LNCAP (cell line): ENCODE results near the gene WNK1.

Source experiments
- CTCF ChIP-seq: fragments of 450-650 bp; IDR thresholded peaks from 2 replicates; pipeline ENCODE4 v1.5.1; 2017; ENCODE audit warnings: mild to moderate bottlenecking

Gene WNK1

DNA sequence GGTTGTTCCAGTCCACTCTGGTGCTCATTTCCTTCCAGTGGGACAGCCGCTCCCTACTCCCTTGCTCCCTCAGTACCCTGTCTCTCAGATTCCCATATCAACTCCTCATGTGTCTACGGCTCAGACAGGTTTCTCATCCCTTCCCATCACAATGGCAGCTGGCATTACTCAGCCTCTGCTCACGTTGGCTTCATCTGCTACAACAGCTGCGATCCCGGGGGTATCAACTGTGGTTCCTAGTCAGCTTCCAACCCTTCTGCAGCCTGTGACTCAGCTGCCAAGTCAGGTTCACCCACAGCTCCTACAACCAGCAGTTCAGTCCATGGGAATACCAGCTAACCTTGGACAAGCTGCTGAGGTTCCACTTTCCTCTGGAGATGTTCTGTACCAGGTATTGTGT, 127.3 kb downstream of the WNK1 start:
- no peak for TF ChIP-seq CTCF

DNA sequence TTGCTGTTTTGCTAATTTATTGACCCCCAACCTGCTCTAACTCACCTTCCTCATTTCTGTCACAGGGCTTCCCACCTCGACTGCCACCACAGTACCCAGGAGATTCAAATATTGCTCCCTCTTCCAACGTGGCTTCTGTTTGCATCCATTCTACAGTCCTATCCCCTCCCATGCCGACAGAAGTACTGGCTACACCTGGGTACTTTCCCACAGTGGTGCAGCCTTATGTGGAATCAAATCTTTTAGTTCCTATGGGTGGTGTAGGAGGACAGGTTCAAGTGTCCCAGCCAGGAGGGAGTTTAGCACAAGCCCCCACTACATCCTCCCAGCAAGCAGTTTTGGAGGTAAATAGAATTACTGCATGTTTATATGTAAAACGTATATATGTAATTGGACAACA, 128.3 kb downstream of the WNK1 start:
- TF ChIP-seq CTCF: no peak

GRCh38 chr12:884746-885414, 132.5 kb downstream of the WNK1 start:
- no peak for TF ChIP-seq CTCF

DNA sequence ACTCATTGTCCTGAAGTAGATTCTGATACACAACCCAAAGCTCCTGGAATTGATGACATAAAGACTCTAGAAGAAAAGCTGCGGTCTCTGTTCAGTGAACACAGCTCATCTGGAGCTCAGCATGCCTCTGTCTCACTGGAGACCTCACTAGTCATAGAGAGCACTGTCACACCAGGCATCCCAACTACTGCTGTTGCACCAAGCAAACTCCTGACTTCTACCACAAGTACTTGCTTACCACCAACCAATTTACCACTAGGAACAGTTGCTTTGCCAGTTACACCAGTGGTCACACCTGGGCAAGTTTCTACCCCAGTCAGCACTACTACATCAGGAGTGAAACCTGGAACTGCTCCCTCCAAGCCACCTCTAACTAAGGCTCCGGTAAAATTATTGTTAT, 133.3 kb downstream of the WNK1 start:
- TF ChIP-seq CTCF: no peak

- TF ChIP-seq CTCF: no peak
These were observed 133.8 kb downstream of the WNK1 start for GRCh38 chr12:886206-886605.

DNA sequence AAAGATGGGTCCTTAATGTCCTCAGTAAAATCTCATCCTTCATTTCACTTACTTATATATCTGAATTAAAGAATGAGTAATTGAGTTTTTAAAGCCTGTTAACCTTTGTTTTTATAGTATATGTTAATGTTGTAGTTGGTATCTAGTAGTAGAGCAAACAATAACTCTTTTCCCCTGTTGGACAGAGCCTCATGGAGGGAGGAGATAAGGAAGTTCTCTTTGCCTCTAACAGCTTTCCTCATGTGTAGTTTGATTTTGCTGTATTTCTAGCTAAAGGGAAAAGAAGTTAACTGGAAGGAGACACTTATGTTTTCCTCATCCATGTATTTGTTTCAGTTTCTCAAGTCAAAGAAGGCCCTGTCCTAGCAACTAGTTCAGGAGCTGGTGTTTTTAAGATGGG, 141.8 kb downstream of the WNK1 start:
- no peak for TF ChIP-seq CTCF

- TF ChIP-seq CTCF: no peak
These were observed 143.7 kb downstream of the WNK1 start for GRCh38 chr12:896031-896430.

- TF ChIP-seq CTCF: no peak
These were observed 145.0 kb downstream of the WNK1 start for GRCh38 chr12:897386-897785.
